IMR-90 (cell line): ENCODE measurements around the gene TTC27.

ENCODE experiments used
- BHLHE40 ChIP-seq: fragments of 150-350 bp; IDR thresholded peaks from 2 replicates; pipeline ENCODE4 v1.6.1; 2016; ENCODE audit warnings: mild to moderate bottlenecking, low read depth, low read length
- POLR2A ChIP-seq: IDR thresholded peaks from 2 replicates; pipeline ENCODE4 v1.6.1; 2012; ENCODE audit warnings: mild to moderate bottlenecking, low read depth, low read length
- TF ChIP-seq, protein P1 (sequence below): conservative IDR thresholded peaks from 2 replicates; pipeline ENCODE4 v1.5.1; 2012; ENCODE audit warnings: mild to moderate bottlenecking, low read depth, low read length, improper control_type of control experiment
- TF ChIP-seq, protein P2 (sequence below): fragments of 150-350 bp; IDR thresholded peaks from 2 replicates; pipeline ENCODE4 v1.6.1; 2017; ENCODE audit warnings: mild to moderate bottlenecking, antibody characterized with exemption, low read length, low read depth

DNA sequence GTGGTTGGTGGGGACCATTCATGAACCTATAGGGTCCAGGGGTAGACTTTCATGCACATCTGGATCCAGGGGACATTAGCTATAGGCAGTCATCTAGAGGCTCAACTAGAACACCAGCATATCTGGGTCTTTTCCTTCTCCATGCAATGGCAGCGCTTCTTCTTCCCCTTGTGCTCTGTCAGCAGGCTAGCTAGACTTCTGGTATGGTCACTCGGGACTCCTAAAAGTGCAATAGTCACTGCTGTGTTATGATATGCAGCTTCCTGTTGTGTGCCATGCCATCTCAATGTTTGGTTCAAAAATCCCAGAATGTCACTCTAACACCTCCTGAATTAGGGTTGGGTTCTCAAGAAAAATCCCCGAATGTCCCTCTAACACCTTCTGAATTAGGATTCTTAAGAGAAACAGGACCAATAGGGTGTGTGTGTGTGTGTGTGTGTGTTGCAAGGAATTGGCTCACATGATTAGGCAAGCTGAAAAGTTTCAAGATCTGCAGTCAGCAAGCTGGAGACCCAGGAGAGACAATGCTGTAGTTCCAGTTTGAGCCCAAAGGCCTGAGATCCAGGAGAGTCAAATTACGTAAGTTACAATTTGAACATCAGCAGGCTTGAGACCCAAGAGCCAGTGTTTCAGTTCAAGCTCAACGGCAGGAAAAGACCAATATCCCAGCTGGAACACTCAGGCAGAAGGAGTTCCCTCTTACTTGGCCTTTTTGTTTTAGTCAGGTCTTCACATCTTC is 221.8 kb downstream of the TTC27 start:
- TF ChIP-seq POLR2A (no peak), BHLHE40 (no peak)
- TF ChIP-seq, protein P1, sequence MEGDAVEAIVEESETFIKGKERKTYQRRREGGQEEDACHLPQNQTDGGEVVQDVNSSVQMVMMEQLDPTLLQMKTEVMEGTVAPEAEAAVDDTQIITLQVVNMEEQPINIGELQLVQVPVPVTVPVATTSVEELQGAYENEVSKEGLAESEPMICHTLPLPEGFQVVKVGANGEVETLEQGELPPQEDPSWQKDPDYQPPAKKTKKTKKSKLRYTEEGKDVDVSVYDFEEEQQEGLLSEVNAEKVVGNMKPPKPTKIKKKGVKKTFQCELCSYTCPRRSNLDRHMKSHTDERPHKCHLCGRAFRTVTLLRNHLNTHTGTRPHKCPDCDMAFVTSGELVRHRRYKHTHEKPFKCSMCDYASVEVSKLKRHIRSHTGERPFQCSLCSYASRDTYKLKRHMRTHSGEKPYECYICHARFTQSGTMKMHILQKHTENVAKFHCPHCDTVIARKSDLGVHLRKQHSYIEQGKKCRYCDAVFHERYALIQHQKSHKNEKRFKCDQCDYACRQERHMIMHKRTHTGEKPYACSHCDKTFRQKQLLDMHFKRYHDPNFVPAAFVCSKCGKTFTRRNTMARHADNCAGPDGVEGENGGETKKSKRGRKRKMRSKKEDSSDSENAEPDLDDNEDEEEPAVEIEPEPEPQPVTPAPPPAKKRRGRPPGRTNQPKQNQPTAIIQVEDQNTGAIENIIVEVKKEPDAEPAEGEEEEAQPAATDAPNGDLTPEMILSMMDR, result no peak
- TF ChIP-seq, protein P2, sequence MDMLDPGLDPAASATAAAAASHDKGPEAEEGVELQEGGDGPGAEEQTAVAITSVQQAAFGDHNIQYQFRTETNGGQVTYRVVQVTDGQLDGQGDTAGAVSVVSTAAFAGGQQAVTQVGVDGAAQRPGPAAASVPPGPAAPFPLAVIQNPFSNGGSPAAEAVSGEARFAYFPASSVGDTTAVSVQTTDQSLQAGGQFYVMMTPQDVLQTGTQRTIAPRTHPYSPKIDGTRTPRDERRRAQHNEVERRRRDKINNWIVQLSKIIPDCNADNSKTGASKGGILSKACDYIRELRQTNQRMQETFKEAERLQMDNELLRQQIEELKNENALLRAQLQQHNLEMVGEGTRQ, result no peak
